Kasumi-1 (cell line): Measurements from ENCODE around the gene ST3GAL2.
"Not testable (repeated sequence)": the region's sequence is repeated elsewhere in the genome, so short reads cannot be mapped to it uniquely, and the experiment has no call there.

Source experiments
- DNase-seq, 2 experiments: peaks; one replicate each; lab custom pipeline; 2025; lab: John Stamatoyannopoulos, UW

The ST3GAL2 gene

DNA sequence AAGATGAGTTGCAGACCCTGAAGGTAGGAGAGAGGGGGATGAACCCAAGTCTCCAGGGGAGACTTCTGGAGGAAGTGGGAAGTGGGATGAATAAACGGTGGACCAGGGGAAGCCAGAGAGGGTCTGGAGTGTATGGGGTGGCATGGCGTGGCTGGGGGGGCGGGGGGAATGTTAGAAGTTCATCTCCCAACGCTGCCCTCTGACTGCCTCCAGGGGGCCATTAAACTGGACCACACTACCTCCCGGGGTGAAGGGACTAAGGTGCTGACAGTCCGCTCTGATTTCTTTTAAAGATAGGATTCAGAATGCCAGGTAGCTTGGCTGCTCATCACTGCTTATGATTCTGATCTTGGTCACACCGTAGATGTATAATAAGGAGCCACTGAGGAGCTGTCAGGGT is 21.2 kb downstream of the ST3GAL2 start:
- DNase-seq: no peak

DNA sequence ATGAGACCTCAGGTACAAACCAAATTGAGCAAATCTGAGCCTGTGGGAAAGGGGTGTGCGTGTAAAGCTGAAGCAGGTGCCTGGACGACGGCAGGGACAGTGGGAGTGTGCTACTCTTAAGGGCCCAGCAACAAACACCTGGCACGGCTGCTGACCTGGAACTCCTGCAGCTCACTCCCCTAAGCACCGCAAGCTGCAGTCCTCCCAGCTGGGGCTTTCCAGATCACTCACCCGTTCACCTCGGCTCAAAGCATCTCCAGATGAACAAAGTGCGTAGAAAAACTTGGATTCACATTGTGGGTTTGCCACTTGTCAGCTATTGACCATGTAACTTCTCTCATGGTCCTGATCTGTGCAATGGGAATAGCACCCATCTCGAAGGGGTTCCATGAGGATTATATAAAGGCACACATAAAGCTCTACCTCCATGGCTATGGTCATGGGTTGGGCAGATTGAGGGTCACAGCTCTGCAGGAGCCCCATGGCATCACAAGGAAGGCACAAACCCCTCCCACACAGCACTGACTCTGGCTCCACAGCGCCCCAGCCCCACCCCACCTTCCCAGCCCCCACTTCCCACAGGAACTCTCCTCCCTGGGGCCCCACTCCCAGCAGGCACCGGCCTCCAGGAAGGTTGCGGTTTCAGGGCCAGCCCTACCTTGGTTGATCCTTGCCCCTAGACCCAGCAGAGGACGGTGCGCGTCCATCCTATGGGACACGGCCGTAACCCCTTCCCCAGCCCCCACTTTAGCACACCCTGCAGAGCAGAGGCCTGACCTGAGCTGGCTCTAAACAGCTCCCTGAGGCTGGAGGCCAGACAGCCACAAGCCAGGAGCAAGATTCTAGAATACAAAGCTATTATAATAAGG is 21.9 kb downstream of the ST3GAL2 start:
- no peak for DNase-seq

DNA sequence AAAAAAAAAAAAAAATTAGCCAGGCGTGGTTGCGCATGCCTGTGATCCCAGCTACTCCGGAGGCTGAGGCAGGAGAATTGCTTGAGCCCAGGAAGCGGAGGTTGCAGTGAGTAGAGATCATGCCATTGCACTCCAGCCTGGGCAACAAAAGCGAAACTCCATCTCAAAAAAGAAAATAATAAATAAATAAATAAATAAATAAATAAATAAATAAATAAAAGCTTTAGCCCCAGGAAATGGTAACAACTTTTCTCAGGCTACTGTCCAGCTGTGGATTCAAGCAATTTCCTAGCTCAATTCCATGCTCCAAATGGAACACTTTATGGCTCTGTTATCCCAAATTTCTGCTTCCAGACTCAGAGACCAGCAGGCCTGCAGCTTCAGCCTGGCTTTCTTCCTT is 25.3 kb downstream of the ST3GAL2 start:
- not testable (repeated sequence) for DNase-seq

GRCh38 chr16:70412385-70412784 is 26.5 kb downstream of the ST3GAL2 start:
- no peak for DNase-seq

DNA sequence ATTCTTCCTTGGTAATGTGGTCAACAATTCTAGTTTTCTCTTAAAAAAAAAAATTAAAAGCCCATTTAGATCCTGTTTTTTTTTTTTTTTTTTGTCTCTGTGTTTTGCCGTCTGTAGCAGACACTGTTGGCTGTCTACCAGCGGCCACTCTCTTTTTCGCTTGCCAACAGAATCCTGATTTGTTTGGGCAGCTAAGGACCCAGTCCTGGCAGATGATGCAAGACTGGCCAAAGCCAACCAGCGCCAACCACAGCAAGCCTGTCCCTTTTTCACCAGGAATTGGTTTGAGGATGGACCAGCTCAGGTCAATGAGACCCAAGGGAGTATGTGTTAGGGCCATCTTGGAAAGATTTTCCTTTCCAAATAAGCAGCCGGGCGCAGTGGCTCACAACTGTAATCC is 28.2 kb downstream of the ST3GAL2 start:
- DNase-seq: no peak

GRCh38 chr16:70407811-70408274 is 31.1 kb downstream of the ST3GAL2 start:
- no peak for DNase-seq

GRCh38 chr16:70406104-70406503 is 32.8 kb downstream of the ST3GAL2 start:
- not testable (repeated sequence) for DNase-seq

GRCh38 chr16:70402916-70403659 is 35.8 kb downstream of the ST3GAL2 start:
- DNase-seq: peak; percentile 20 to 26

GRCh38 chr16:70399951-70400350 is 38.9 kb downstream of the ST3GAL2 start:
- DNase-seq: no peak

- no peak for DNase-seq
Measured at GRCh38 chr16:70399381-70399780, 39.5 kb downstream of the ST3GAL2 start.

DNA sequence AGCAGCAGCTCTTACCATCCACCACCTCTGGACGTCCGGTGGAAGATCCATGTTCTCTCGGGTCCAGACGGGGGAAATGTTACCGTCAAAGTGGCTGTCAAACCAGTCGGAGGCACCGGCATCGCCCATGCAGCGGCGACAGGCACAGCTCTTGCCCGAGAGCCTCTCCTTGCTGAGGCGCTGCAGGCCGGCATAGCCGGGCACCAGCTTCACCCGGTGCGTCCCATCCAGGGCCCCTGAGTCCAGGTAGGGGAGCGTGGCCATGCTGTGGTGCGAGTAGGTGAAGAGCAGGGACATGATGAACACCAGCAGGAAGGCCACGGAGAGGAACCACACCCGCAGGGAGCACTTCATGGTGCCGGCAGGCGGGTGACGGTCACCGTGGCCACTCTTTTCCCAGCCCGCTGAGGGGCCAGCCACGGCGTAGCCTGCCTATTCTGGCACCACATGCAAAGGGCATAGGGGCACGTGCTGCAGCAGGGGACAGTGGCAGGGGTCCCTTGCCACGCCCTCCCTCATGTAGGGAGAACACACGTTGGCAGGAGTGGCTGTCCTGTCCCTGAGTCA is 40.6 kb downstream of the ST3GAL2 start:
- no peak for DNase-seq

DNA sequence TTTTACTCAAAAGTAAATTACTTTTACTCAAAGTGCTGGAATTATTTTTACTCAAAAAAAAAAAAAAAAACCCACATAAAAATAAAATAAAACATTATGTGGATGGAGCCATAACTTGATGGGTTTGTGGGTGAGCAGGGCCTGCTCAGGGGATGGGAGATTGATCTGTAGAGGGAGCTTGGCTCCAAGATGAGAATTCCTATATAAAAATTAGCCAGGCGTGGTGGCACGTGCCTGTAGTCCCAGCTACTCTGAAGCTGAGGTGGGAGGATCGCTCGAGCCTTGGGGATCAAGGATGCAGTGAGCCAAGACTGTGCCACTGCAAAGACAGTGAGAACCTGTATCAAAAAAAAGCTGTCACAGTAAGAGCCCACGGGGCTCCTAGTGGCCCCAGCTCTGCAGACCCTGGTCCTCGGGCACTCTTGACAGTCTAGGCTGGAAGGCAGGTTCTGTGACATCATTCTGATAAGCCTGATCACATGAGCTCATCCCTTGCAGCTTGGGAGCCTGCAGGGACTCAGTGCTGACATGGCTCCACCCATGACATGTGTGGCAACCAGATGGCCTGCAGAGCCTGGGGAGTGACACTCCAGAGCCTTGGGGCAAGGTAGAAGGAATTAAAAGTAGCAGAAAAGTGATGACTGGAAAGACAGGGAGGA is 42.5 kb downstream of the ST3GAL2 start:
- no peak for DNase-seq

DNA sequence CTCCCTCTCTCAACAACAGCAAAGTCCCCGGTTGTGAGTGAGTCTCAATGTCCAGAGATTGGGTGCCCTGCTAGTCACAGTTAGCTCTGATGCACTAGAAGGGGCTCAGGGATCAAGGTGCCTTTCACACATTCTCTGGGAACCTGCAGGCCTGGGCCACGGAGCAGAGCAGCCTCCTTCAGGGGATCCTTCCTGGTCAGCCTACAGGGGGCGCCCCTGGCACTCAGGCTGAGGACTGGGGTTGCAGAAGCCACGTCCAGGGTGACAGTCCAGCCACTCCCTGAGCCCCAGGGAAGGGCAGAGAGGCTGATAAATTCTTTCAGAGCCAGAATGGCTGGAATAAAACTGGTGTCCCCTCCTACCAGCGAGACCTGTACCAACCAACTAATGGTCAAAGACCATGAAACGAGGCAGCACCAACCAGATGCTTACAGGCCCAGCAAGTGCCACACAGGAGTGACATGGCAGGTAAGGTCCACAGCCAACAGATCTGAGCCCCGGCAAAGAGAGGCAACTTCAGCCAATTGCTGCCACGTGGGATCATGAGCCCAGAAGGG is 43.5 kb downstream of the ST3GAL2 start:
- DNase-seq: peak; percentile 51 to 67

DNA sequence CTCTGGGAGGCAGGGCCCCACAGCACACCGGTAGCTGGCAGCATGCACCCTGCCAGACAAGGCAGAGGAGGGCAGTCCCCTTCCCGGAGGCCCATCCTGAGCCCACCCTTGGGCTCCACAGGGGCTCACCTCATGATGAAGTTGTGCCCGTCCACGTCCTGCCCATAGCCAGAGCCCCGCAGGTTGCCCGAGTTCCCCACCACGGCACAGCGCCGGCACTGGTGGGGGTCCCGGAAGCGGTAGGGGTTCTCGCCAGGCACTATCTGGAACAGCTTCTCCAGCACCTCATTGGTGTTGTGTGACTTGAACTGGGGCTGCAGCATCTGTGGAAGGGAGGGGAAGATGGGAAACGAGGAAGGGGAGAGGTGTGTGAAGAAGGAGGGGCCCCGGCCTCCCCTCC is 44.0 kb downstream of the ST3GAL2 start:
- DNase-seq: no peak

DNA sequence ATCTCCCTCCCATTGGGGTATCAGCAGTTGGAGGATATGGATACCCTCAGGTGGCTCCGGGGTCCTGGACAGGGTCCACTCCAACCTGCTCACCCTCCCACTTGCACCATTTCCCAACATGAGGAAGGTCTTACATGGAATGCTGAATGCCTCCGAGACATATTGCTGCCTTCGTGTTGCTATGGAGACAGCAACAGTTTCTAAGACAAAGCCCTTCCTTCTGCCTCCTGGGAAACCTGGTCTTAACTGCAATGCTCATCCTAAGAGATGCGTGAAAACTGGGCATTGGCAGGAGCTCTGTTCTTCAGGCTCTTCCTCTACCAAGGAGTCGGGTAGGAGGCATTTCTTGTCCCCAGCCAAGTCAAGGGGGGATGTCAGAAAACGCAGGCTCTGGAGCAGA is 45.2 kb downstream of the ST3GAL2 start:
- no peak for DNase-seq

DNA sequence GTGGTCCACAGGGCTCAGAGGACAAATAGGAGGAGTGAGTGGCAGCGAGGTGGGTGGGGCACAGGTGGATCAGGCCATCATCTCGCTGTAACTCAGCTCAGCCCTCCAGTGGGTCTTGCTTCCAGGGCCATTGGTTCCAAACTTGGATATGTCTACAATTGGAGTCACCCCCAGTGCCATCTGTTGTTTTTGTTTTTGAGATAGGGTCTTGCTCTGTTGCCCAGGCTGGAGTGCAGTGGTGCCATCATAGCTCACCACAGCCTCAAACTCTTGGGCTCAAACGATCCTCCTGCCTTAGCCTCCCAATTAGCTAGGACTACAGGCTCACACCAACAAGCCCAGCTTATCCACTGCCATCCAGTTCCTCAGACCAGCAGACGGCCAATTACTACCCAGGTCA is 46.3 kb downstream of the ST3GAL2 start:
- DNase-seq: no peak

DNA sequence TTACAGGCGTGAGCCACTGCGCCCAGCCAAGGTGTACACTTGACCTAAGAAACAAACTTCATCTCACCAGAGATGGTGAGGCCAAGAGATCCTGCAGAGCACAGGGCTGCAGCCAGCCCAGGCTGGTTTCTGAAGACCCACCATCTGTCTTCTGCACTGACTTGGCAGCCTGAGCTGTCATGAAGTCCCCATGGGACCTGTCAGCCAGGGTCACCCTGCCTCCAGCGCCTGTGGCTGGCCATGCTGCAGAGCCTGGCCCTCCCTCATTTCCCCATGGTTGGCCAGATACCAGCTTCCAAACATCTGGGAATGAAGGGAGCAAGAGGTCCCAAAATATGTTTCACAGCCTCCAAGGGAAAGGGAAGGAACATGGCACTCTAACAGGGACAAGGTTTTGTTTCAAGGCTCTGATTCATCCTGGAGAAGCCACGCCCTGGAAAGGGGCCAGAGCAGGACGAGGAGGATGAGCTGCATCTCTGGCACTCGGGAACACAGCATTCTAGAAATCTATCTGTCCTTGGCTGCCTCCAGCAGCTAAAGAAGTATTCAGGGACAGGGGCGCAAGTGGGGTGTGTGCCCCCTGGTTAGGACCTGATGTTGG is 46.9 kb downstream of the ST3GAL2 start:
- no peak for DNase-seq

DNA sequence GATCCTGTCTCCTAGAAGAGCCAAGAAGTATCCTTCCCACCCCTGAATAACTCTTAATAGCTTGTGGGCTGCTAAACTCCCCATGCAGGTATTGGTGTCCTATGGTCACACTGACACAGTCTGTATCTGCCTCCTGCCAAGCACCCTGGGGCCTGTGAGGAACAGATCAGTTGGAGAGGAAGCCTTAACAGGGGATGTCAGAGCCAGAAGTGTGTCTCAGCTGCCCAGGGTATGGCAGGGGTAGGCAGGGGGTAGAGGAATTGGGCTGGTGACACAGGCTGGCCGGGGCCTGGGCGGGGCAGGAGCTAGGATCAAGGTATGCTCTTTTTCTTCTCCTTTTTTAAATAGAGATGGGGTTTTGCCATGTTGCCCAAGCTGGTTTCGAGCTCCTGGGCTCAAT is 47.5 kb downstream of the ST3GAL2 start:
- DNase-seq: no peak

DNA sequence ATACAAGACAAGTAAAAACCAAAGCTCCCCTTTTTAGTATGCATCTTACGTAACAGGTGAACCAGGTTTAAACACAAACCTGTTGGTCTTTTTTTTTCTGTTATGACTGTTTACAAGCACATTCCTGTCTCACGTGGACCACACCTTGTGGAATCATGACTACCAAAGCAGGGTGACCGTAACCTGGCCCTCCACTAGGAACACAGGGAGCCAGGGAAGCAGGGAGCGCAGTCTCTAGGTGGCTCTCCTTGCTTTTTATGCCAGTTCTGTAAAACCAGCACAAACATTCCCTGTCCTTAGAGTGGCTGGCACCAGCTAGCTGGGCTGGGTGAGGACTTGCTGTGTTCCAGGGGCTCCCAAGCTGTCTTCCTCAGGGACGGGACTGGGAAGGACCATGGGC is 48.1 kb downstream of the ST3GAL2 start:
- no peak for DNase-seq

GRCh38 chr16:70388006-70388680 is 50.8 kb downstream of the ST3GAL2 start:
- no peak for DNase-seq
